HEK293 (cell line): ENCODE results near the gene CARD11.

ENCODE experiments used
- PBX3 ChIP-seq: sonication (generic); formaldehyde crosslinking; IDR thresholded peaks from 2 replicates; pipeline ENCODE4 v1.8.1; 2022; ENCODE audit warnings: mild to moderate bottlenecking, moderate library complexity, missing genetic modification reagents
- TCF7L2 ChIP-seq: IDR thresholded peaks from 2 replicates; pipeline ENCODE4 v1.6.1; 2011; ENCODE audit warnings: low read depth, mild to moderate bottlenecking, inconsistent platforms, low read length, moderate library complexity, borderline replicate concordance
- ZBTB8A ChIP-seq: fragments of 450-650 bp; formaldehyde crosslinking; IDR thresholded peaks from 2 replicates; pipeline ENCODE4 v1.5.1; 2016; ENCODE audit warnings: missing biosample characterization, missing genetic modification characterization
- ZSCAN23 ChIP-seq: fragments of 450-650 bp; formaldehyde crosslinking; IDR thresholded peaks from 2 replicates; pipeline ENCODE4 v1.5.1; 2016; ENCODE audit warnings: missing biosample characterization, missing genetic modification characterization
- TF ChIP-seq, protein P1 (sequence below): fragments of 450-650 bp; formaldehyde crosslinking; IDR thresholded peaks from 2 replicates; pipeline ENCODE4 v1.5.1; 2016; ENCODE audit warnings: missing biosample characterization, missing genetic modification characterization

DNA sequence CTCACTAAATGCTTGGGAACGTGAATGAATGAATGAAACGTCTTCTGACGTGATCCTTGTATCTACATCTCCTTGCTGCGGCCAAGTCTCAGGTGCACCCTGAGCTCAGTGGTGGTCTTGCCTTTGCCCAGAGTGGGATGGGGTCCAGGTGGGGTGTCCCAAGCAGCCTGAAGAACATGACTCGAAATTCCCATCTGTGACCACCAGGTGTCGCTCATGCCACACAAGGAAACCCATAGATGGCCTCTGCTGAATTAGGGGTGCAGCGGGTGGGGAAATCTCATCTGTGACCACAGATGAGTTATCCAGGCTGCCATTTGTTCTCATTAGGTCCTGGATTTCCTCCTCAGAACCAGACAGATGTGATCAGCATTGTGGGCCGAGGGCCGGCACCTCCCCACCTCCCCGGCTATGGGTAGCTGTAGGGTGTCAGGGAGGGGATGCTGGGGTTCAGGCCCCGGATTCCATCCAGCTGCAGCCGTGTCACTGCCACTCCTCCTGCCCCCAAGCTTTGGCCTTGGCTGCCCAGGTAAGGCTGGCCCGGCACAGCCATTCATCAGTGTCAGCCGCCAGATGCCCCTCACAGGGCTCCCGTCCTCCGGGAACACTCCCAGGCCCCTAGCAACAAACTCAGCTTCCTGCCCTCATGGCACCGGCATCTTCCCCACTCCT lies 178.5 kb downstream of the CARD11 start:
- no peak for TF ChIP-seq ZSCAN23 (tag by site-specific recombination)
- no peak for TF ChIP-seq PBX3
- TF ChIP-seq TCF7L2 = no peak
- no peak for TF ChIP-seq ZBTB8A (tag by site-specific recombination)
- TF ChIP-seq, protein P1, sequence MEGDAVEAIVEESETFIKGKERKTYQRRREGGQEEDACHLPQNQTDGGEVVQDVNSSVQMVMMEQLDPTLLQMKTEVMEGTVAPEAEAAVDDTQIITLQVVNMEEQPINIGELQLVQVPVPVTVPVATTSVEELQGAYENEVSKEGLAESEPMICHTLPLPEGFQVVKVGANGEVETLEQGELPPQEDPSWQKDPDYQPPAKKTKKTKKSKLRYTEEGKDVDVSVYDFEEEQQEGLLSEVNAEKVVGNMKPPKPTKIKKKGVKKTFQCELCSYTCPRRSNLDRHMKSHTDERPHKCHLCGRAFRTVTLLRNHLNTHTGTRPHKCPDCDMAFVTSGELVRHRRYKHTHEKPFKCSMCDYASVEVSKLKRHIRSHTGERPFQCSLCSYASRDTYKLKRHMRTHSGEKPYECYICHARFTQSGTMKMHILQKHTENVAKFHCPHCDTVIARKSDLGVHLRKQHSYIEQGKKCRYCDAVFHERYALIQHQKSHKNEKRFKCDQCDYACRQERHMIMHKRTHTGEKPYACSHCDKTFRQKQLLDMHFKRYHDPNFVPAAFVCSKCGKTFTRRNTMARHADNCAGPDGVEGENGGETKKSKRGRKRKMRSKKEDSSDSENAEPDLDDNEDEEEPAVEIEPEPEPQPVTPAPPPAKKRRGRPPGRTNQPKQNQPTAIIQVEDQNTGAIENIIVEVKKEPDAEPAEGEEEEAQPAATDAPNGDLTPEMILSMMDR (tag by site-specific recombination) = no peak; the same call in 1 of the 2 replicates
